Epithelial cell of proximal tubule (primary cell): ENCODE data around the gene POGK. TPM values are rescaled to one million over a fixed set of nuclear protein-coding genes. Genes with fewer than 3 reads are reported as not detected.
"Not testable (repeated sequence)": the region's sequence is repeated elsewhere in the genome, so short reads cannot be mapped to it uniquely, and the experiment has no call there.

Experiments used
- DNase-seq: peaks from one replicate; pipeline ENCODE4 v3.0.0-alpha.2; 2011; ENCODE audit warnings: low read depth
- H3K4me3 ChIP-seq: 2 replicates; pipeline ENCODE4 v1.5.1; 2011; ENCODE audit warnings: low read depth, mild to moderate bottlenecking, low read length
- CTCF ChIP-seq: conservative IDR thresholded peaks from 2 replicates; pipeline ENCODE4 v1.5.1; 2012; ENCODE audit warnings: low read depth, mild to moderate bottlenecking, low read length
- total RNA-seq: library from RNA; depleted of rRNA; stranded (reverse); fragments of >200 nt; gene quantifications from 2 replicates; pipeline ENCODE4 v1.2.3, GENCODE V29; 2015

POGK gene
- total RNA-seq, 1 donor from 2014 or later = 23.2 TPM

- TF ChIP-seq CTCF = no peak
These were observed 30.2 kb downstream of the POGK start for GRCh38 chr1:166869318-166870099.

GRCh38 chr1:166870584-166870983, 31.3 kb downstream of the POGK start:
- TF ChIP-seq CTCF = no peak
- DNase-seq = no peak
- H3K4me3 ChIP-seq = no peak overlapping the region

More at GRCh38 chr1:166869318-166870099, 30.2 kb downstream of the POGK start:
- no peak for DNase-seq
- H3K4me3 ChIP-seq = no peak overlapping the region

GRCh38 chr1:166874464-166874863, 35.2 kb downstream of the POGK start:
- no peak for TF ChIP-seq CTCF
- no peak for DNase-seq
- H3K4me3 ChIP-seq = no peak overlapping the region

GRCh38 chr1:166875302-166875733, 36.0 kb downstream of the POGK start:
- no peak for TF ChIP-seq CTCF
- peak overlapping the region; percentile 62 for H3K4me3 ChIP-seq

GRCh38 chr1:166875734-166876539, 36.7 kb downstream of the POGK start, which contains the start of gene TADA1:
Gene TADA1, minus strand, starts transcription at chr1:166876264. Its CDS starts 31 bp downstream, at chr1:166876233.
- peak; percentile 68 for DNase-seq
- H3K4me3 ChIP-seq = peak within 1 kb of the TSS; percentile 62
- TF ChIP-seq CTCF = no peak

More at GRCh38 chr1:166875302-166875733, 36.0 kb downstream of the POGK start:
- DNase-seq = no peak

- H3K4me3 ChIP-seq = peak overlapping the region; percentile 62
- TF ChIP-seq CTCF = peak; percentile 11
- no peak for DNase-seq
These were observed 37.2 kb downstream of the POGK start for GRCh38 chr1:166876540-166876838.

- not testable (repeated sequence) for H3K4me3 ChIP-seq, DNase-seq
These were observed 39.1 kb downstream of the POGK start for GRCh38 chr1:166878173-166878917.
